Measurements from ENCODE around the gene RHBDL3.
"Not testable (repeated sequence)": the region's sequence is repeated elsewhere in the genome, so short reads cannot be mapped to it uniquely, and the experiment has no call there.

RHBDL3 gene

DNA sequence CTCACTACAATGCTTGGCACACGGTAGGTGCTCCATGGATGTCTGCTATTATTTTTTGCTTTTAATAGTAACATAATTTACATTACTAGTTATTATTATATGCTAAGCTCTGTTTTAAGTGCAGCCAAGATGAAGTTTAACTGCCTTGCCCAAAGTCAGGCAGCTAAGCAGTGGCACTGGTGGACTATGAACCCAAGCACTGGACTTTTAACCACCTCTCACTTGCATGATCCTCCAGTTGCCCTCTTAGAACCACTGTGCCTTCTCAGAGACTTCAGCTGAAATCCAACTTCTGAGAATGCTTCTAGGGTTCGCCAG is 82.8 kb downstream of the RHBDL3 start:
- H3K4me3 ChIP-seq (ENCODE audit: low read length), result no peak overlapping the region
- TF ChIP-seq, protein P1, sequence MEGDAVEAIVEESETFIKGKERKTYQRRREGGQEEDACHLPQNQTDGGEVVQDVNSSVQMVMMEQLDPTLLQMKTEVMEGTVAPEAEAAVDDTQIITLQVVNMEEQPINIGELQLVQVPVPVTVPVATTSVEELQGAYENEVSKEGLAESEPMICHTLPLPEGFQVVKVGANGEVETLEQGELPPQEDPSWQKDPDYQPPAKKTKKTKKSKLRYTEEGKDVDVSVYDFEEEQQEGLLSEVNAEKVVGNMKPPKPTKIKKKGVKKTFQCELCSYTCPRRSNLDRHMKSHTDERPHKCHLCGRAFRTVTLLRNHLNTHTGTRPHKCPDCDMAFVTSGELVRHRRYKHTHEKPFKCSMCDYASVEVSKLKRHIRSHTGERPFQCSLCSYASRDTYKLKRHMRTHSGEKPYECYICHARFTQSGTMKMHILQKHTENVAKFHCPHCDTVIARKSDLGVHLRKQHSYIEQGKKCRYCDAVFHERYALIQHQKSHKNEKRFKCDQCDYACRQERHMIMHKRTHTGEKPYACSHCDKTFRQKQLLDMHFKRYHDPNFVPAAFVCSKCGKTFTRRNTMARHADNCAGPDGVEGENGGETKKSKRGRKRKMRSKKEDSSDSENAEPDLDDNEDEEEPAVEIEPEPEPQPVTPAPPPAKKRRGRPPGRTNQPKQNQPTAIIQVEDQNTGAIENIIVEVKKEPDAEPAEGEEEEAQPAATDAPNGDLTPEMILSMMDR (conservative IDR thresholded peaks at IDR 0.05; ENCODE audit: low read length), result no peak
- no peak for DNase-seq (ENCODE audit: low read depth)

DNA sequence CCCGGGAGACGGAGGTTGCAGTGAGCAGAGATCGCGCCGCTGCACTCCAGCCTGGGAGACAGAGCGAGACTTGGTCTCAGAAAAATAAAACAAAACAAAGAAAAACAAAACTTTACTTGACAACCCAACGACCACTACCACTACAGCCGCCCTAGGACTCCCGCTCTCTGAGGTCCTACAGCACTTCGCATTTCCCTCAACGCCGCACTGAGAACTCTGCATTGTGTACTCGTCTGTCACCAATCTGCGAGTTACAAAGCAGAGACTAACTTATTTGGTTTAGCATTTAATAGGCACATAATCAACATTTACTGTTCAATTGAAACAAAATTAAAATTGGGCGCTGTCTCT is 83.8 kb downstream of the RHBDL3 start:
- H3K4me3 ChIP-seq (ENCODE audit: low read length), result peak overlapping the region; percentile 99
- DNase-seq (ENCODE audit: low read depth), result peak; percentile 17
- TF ChIP-seq, protein P1 (conservative IDR thresholded peaks at IDR 0.05; ENCODE audit: low read length), result no peak

DNA sequence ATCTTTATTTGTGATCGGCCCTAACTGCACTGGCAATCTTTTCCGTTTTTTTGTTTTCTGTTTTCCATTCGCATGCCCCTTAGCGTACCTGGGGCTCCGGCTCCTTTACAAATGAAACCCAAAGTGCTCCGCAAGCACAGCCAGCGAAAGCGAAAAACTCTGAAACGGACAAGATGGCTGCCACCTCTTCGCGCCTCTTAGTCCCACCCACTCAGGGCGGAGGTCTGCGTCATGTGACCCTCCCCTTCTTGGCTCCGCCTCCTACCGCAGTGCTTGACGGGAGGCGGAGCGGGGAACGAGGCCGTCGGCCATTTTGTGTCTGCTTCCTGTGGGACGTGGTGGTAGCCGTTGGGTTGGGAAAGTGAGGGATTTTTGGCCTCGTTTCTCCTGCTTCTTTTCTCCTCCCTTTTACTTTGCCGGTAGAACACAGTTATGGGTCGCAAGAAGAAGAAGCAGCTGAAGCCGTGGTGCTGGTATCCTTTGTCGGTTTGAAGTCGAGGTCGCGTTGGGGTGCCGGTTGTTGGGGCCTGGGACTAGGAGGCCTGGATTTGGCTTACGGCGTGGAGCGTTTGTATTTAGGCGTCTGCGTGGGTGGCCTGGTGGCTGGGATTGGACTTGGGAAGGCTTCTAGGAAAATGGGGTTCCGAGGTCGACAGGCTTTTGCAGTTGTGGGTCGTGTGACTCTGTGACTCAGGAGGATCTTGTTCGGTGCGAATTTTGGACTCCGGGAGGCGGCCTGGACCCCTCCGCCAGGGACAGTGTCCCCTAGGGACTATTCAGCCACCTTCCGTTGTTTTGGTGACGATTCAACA is 84.4 kb downstream of the RHBDL3 start, which contains the start of gene ZNF207:
ZNF207 (plus strand) TSS at position 304 of the 812 bp plus-strand sequence; CDS start at position 433, 129 bp downstream.
- DNase-seq (ENCODE audit: low read depth), result peak; percentile 96
- TF ChIP-seq, protein P1 (conservative IDR thresholded peaks at IDR 0.05; ENCODE audit: low read length), result no peak
- peak within 1 kb of the TSS; percentile 99 for H3K4me3 ChIP-seq (ENCODE audit: low read length)

DNA sequence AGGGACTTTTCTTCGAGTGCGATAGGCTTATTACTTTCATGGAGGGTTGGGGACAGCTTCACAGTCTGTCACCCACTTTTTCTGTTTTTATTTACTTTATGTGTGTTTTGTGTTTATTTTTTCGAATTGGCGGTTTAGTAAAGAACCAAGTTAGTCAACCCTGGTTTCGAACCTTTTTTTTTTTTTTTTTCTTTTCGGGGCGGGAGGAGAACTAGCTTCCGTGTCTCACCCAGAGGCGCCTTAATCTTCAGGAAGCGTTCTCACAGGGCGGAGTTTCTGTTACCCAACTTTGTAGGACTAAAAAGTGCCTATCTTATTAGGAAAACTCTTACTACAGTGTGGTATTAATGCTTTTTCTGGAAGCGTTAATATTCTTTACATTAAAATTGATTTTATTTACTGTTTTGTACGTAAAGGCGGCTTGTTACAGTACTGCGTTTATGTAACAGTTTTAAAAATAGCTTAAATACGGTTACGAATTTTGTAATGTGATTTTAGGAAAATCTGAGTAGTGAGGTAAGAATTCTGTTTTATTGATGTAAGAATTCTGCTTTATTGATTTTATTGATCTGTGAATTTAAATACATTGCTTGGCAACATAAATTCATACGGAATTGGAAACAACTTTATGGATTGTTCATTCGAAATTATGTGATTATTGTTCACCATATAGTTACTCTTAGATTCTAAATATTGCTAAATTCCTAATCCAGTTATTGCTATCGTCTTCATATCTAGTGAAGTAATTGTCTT is 85.2 kb downstream of the RHBDL3 start:
- DNase-seq (ENCODE audit: low read depth), result peak; percentile 78
- peak overlapping the region; percentile 99 for H3K4me3 ChIP-seq (ENCODE audit: low read length)
- TF ChIP-seq, protein P1 (conservative IDR thresholded peaks at IDR 0.05; ENCODE audit: low read length), result no peak

DNA sequence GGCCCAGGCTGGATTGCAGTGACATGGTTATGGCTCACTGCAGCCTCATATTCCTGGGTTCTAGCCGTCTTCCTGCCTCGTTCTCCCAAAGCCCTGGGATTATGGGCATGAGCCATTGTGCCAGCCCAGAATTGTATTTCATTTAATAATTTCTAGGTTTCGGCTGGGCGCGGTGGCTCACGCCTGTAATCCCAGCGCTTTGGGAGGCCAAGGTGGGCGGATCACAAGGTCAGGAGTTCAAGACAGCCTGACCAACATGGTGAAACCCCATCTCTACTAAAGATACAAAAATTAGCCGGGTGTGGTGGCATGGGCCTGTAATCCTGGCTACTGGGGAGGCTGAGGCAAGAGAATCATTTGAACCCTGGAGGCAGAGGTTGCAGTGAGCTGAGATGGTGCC is 87.1 kb downstream of the RHBDL3 start:
- peak overlapping the region; percentile 99 for H3K4me3 ChIP-seq (ENCODE audit: low read length)
- not testable (repeated sequence) for DNase-seq (ENCODE audit: low read depth)

DNA sequence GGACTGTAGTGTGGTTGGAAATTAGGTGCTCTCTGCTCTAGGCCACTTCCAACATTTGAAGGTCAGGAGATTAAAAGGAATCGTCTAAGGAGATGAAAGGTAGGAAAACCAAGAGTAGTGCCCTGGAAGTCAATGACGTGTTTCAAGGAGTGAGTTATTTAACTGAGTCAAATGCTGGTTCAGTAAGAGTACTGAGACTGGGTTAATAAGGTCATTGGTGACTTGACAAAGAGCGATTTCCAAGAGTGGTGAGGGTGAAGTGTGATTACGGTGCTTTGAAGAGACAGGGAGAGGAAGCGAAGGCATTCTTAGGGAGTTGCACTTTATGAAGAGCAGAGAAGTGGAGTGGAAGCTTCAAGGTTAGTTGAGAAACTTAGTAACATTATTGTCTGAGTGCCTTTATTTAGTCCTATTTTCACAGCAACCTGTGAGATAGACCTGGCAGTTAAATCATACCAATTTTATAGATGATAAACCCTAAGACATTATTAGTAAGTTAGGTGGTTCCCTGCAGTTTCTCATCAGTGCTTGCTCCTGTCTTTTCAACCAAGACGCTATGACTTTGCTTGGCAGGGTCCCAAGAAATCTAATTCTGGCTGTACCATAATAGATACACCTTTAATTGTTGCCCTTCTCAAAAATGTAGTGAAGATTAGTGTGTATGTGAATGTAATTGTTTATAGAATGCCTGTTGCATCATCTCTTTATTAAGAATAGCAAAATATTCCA is 90.2 kb downstream of the RHBDL3 start:
- TF ChIP-seq, protein P1 (conservative IDR thresholded peaks at IDR 0.05; ENCODE audit: low read length), result no peak
- no peak overlapping the region for H3K4me3 ChIP-seq (ENCODE audit: low read length)

DNA sequence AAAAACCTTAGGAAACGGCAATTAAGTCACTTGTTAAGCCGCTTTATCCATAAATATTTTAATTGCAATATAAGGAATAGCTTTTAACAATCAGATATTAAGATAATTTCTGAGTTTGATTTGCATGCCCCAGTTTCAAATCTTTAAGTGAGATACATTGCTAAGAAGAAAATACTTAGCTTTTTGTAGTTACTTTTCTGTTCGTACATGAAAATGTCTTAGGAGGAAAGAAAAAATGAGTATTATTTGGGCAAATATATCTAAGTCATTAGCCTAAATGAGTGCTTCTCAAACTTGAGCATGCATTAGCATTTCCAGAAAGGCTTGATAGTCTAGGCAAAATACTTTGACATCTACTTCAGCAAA is 90.7 kb downstream of the RHBDL3 start:
- TF ChIP-seq, protein P1 (conservative IDR thresholded peaks at IDR 0.05; ENCODE audit: low read length), result no peak
- H3K4me3 ChIP-seq (ENCODE audit: low read length), result no peak overlapping the region
- no peak for DNase-seq (ENCODE audit: low read depth)

More for the DNA sequence above, 90.2 kb downstream of the RHBDL3 start:
- DNase-seq (ENCODE audit: low read depth), result no peak

Measured in AG10803 (cell line).